Lung microvascular endothelial cell (primary cell): Measurements from ENCODE around the gene BAMBI. TPM values are rescaled to one million over a fixed set of nuclear protein-coding genes. Genes with fewer than 3 reads are reported as not detected.

Experiments used
- DNase-seq, 2 donors: peaks; one replicate each; pipeline versions ENCODE4 v3.0.0 to v3.0.0-alpha.2; 2010; ENCODE audit warnings: low read depth in 2 of 2
- total RNA-seq: library from RNA; depleted of rRNA; stranded (reverse); fragments of >200 nt; gene quantifications from 2 replicates; pipeline ENCODE4 v1.2.1, GENCODE V29; 2014

Gene BAMBI
- total RNA-seq, 1 donor from 2014 or later, result 3.0 TPM

- no peak for DNase-seq
Observed at GRCh38 chr10:28704464-28705161, 27.3 kb downstream of the BAMBI start.

GRCh38 chr10:28705472-28705871 lies 28.2 kb downstream of the BAMBI start:
- DNase-seq, result no peak

GRCh38 chr10:28709001-28709710 lies 31.8 kb downstream of the BAMBI start:
- DNase-seq, result no peak

GRCh38 chr10:28710202-28710886 lies 33.0 kb downstream of the BAMBI start:
- DNase-seq, result no peak

- no peak for DNase-seq
Observed at GRCh38 chr10:28711041-28711440, 33.7 kb downstream of the BAMBI start.

- DNase-seq, result no peak
Observed at GRCh38 chr10:28711776-28712175, 34.5 kb downstream of the BAMBI start.

- DNase-seq, result no peak
Observed at GRCh38 chr10:28713626-28714352, 36.5 kb downstream of the BAMBI start.

GRCh38 chr10:28714401-28715053 lies 37.2 kb downstream of the BAMBI start:
- DNase-seq, result no peak

GRCh38 chr10:28715246-28715645 lies 37.9 kb downstream of the BAMBI start:
- no peak for DNase-seq

GRCh38 chr10:28715757-28716156 lies 38.4 kb downstream of the BAMBI start:
- no peak for DNase-seq

GRCh38 chr10:28716748-28717147 lies 39.4 kb downstream of the BAMBI start:
- DNase-seq, result no peak

- DNase-seq, result no peak
Observed at GRCh38 chr10:28717656-28718201, 40.4 kb downstream of the BAMBI start.

GRCh38 chr10:28719789-28720436 lies 42.6 kb downstream of the BAMBI start:
- DNase-seq, result peak; percentile 47 to 61

GRCh38 chr10:28721318-28721951 lies 44.1 kb downstream of the BAMBI start:
- no peak for DNase-seq

- DNase-seq, result peak; percentile 14 to 47
Observed at GRCh38 chr10:28722065-28722803, 44.9 kb downstream of the BAMBI start.

GRCh38 chr10:28728366-28728765 lies 51.0 kb downstream of the BAMBI start:
- peak in 1 of 2 donors; percentile 65 for DNase-seq

GRCh38 chr10:28730031-28730778 lies 52.9 kb downstream of the BAMBI start:
- DNase-seq, result peak in 1 of 2 donors; percentile 26

- no peak for DNase-seq
Observed at GRCh38 chr10:28732091-28732490, 54.8 kb downstream of the BAMBI start.
